Superior temporal gyrus (tissue), 1 donor: ENCODE data around the gene DTX2.
"Not testable (repeated sequence)": the region's sequence is repeated elsewhere in the genome, so short reads cannot be mapped to it uniquely, and the experiment has no call there.

Source experiments
- DNase-seq: peaks from one replicate; pipeline ENCODE4 v3.0.0-alpha.2; 2016; ENCODE audit errors: extremely low spot score

Gene DTX2

DNA sequence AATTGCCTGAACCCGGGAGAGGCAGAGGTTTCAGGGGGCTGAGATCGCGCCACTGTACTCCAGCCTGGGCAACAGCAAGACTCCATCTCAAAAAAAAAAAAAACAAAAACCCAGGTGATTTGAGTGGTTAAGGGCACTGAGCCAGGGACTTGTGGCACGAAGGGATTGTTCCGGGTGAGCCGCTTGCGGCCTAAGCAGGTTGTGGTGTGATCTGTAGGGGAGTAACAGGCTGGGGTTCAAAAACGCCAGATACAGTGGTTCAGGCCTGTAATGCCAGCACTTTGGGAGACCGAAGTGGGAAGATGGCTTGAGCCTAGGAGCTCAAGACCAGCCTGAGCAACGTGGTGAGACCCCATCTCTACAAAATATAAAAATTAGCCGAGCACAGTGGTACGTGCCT lies 17.7 kb upstream of the DTX2 start:
- DNase-seq, result not testable (repeated sequence)

DNA sequence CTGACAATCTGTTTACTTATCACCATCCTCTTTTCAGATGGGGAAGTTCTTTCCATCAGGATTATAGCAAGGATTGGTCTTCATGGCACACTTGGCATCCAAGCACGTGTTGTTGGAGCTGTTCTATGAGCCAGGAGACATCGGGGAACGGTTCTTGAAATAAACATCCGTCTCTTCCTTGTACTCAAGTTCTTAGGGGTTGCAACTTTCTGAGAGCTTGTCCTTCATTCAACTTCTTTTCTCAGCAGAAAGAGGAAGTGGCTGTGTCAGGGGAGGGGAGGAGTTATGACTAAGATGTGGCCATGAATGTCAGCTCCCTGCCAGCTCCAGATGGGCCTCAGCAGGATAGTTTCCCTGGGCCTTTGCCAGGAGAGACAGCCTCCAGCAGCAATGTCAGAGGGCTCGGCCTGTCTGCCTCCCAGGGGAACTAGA lies 15.9 kb upstream of the DTX2 start:
- not testable (repeated sequence) for DNase-seq

DNA sequence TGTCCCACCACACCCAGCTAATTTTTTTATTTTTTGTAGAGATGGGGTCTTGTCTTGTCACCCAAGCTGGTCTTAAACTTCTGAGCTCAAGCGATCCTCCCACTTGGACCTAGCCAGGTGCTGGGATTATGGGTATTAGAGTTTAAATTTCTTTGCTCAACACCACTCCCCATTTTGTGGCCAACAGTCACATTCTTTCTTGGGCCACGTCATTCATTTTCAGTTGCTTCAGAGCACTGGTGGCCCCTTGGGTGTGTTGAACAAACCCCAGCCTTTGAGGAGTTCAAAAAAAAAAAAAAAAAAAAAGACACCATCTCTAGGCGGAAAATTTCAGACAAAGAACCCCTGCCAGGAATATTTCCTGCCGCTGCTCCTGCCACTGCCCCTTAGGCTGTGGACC lies 4.5 kb upstream of the DTX2 start:
- not testable (repeated sequence) for DNase-seq

DNA sequence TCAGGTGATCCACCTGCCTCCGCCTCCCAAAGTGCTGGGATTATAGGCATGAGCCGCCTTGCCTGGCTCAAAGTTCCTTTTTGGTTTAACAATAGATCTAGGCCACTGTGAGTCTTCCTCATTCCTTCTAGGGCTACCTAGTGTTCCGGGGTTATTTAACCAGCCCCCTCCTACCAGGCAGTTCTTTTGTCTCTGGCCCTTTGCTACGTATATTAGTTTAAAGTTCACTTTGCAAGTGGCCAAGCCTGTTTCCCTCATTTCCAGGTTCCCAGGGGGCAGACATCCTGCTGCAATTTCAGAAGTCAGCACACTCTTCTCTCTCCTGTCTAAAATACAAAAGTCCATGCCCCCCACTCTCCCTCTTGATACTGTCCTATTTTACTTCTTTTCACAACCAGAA lies 3.0 kb upstream of the DTX2 start:
- not testable (repeated sequence) for DNase-seq

DNA sequence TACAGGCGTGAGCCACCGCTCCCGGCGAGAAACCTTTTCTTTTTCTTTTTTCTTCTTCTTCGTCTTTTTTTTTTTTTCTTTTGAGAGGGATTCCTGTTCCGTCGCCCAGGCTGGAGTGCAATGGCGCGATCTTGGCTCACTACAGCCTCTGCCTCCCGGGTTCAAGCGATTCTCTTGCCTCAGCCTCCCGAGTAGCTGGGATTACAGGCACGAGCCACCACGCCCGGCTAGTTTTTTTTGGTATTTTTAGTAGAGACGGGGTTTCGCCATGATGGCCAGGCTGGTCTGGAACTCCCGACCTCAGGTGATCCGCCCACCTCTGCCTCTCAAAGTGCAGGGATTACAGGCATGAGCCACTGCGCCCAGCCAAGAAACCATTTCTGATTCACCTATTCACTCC lies 742 bp upstream of the DTX2 start:
- DNase-seq, result not testable (repeated sequence)

DNA sequence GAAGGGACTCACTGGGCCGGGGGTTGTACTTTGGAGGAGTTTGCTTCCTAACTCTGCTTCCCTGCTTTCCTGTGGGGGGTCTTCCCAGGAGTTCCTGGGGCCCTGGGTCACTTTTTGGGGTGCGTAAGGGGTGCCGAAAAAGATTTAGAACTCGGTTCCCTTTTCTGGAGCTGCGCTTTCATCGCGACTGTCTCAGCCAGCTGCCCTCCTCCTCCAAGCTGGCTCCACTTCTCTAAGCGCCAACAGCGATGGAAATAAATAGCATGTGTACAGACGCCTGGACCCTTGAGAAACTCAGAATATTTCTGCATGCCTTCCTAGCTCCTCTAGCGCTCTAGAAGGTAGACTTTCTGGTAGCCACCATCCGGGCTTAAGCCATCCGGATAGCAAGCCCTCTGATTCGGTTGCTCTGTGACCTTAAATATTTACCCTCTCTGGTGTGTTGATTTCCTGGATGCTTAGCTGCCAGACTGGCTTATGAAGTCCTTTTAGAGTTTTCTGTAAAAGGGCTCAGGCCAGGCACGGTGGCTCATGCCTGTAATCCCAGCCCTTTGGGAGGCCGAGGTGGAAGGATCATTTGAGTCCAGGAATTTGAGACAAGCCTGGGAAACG lies 868 bp downstream of the DTX2 start:
- DNase-seq, result not testable (repeated sequence)

DNA sequence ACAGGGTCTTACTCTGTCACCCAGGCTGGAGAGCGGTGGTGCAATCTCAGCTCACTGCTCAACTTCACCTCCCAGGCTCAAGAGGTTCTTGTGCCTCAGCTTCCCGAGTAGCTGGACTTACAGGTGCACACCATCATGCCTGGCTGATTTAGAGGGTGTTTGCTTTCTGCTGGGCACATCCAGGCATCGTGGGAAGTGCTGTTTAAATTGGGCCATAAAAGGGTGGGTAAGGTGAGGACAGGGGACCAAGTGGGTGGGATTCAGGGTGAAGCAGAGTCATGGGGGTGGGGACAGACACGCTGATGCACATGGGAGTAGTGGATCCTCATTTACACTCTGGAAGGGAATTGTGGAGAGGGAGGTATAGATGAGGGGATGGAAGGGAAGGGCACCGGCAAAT lies 3.5 kb downstream of the DTX2 start:
- DNase-seq, result not testable (repeated sequence)

DNA sequence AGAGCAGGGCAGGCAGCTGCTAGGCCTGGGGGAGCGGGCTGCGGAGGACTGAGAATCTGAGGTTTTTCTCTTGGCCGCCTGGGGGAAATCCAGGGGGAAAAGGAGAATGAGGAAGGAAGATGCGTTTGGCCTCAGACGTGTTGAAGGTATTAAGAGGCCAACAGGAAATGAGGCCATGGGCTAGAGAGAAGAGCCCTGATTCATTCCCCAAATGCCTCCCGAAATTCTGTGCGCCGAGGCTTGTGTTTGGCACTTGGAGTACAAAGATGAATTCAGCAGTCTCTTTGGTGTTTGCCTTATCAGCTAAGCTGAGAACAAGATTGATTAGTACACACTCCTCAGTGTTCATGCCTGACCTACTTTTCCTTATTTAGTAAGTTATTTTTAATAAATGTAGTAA lies 4.4 kb downstream of the DTX2 start:
- not testable (repeated sequence) for DNase-seq

DNA sequence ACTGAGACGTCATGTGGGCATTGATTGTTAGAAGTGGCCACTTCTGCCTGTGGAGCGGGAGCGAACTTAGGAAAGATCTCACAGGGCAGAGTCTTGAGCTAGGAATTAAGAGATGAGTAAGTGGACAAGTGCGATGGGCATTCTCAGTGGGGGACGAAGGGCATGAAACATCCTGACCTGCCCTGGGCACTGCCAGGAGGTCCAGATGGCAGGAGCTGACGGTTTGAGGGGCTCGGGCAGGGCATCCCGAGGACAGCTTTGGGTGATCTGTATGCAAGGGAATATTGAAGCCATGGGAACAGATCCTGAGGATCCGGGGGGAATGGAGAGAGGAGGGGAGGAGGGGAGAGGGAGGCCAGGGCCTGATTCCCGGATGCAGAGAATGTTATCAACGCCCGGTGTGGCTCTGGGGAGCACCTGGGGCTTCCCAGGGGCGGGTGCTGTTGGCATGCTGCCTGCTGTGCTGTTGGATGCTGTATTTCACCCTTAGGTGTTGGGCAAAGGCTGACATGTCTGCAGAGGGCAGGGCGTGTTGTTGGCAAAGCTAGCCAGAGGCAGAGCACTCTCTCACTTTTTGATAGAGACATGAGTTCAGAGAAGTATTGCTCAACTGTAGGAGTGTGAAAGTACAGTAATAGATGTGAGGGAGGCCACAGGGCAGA lies 6.4 kb downstream of the DTX2 start:
- not testable (repeated sequence) for DNase-seq

DNA sequence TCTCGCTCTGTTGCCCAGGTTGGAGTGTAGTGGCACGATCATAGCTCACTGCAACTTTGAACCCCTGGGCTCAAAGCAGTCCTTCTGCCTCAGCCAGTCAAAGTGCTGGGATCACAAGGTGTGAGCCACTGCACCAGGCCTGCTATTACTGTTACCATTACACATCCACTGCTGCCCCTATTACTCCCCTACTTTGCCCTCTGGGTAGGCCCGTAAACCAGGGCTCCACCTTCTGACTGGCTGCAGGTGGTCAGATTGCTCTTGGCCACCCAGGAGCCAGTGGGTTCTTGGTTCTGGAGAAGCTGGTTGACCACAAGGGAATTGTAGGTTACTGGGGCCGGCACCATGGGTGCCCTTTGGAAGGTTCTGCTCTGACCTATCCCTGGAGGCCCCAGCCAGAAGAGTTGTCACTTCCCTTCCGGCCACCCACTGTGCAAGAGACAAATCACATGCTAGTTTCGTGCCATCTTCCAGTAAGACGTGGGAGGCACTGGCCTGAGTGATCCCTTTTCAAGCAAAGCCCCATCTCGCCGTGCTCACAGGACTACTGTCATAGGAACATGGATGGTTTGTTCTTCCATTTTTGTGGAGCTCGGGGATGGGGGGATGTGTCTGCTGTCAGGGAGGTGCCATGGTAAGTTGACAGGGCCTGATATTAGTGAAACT lies 10.2 kb downstream of the DTX2 start:
- not testable (repeated sequence) for DNase-seq

DNA sequence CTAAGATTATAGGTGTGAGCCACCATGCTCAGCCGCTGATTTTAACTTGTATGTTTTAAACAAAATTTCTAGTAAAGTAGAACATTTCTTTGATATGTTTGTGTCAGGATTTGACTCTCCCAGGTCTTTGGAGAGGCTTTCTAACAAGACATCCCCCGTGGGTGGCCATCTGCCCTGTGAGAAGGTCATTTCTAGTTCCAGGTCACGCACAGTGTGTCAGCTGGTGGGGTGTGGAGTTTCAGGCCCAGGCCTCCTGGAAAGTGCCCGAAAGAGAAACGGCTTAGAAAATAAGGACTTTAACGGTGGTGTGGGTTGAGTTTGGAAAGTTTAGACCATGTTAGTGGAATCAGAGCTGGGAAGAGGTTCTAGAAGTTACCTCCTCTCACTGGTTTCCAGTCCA lies 11.6 kb downstream of the DTX2 start:
- DNase-seq, result not testable (repeated sequence)

DNA sequence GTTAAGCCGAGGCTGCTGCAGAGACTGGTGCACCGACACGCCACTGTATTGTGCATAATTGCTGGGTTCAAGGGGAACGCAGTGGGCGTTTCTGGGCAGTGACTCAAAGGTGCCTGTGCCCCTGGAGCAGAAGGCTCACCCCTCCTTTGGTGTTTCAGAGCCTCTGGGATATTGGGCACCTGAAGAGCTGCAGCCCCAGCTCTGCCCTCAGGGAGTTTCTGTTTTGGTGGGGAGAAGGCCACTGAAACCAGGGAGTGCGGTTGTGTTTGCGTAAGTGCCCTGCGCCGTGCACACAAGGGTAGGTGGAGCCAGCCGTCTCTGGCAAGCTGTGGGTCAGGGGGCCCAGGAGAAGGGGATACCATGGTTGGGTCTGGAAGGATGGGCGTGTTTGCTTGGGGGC lies 14.8 kb downstream of the DTX2 start:
- not testable (repeated sequence) for DNase-seq

DNA sequence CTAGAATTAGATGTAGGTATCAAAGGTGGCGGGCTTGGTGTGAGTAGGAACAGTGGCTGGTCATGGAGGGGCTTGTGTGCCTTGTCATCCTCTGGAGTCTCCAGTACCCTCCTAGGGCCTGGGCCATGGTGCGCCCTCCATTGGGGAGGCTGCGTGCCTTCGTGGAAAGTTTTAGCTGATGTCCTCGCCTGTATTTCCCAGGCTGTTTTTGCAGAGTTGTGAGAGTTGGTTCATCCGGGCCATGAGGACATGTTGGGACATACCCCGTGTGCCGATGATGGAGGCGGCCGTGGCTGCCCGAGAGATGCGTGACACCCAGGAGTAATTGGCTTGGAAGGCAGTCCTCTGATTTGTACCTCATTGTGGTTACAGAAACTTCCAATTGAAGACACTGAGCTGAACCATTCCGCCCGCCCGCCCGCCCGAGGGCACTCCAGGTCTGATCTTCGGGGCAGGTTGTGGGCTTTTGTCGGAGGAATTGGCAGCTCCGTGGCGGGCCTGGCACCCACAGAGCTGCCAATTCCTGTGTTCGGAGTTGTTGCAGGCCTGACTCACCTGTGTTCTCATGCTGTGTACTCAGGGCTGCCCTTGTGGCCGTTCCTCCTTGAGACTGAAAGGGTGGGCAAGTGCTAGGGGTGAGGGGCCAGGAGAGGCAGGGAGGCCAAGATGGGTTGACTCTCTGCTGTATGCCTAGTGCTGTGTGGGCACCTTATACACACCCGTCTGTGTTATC lies 15.4 kb downstream of the DTX2 start:
- DNase-seq, result not testable (repeated sequence)

DNA sequence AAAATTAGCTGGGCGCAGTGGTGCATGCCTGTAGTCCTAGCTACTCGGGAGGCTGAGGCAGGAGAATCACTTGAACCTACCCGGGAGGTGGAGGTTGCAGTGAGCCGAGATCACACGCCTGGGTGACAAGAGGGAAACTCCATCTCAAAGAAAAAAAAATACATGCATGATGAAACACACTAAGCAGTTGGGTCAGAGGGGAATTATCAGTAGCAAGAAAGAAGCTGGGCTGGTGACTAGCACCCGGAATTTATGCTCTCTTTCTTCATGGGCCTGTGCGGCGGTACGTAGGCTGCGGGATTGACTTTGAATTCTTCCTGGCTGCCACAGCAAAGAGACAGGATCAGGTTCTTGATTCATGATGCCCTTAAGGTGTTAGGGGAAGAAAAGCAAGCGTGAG lies 18.1 kb downstream of the DTX2 start:
- not testable (repeated sequence) for DNase-seq

DNA sequence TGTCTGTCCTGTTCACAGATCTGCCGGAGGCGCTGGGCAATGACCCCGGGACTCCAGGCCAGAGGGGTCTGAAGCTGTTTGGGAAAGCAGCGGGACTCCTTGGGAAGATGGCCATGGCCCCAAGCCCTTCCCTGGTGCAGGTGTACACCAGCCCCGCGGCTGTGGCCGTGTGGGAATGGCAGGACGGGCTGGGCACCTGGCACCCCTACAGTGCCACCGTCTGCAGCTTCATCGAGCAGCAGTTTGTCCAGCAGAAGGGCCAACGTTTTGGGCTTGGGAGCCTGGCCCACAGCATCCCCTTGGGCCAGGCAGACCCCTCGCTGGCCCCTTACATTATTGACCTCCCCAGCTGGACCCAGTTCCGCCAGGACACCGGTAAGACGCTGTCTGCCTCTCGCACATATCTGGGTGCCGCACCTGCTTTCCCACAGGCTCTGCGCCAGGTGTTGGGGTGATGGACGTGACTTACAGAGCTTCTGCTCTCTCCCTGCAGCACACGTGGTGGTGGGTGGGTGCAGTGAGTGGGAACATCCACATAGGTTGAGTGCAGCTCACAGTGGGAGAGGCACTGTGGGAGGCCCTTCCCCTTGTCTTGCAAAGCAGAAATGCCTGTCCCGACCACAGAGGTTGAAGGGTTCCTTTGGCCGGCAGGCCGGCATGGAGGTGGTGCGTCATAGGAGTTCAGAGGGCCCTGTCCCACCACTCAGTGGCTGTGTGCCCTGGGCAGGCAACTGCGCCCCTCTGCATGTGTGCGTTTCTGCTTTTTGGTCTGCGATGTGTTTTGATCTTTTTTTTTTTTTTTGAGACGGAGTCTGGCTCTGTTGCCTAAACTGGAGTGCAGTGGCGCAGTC lies 19.1 kb downstream of the DTX2 start:
- not testable (repeated sequence) for DNase-seq

DNA sequence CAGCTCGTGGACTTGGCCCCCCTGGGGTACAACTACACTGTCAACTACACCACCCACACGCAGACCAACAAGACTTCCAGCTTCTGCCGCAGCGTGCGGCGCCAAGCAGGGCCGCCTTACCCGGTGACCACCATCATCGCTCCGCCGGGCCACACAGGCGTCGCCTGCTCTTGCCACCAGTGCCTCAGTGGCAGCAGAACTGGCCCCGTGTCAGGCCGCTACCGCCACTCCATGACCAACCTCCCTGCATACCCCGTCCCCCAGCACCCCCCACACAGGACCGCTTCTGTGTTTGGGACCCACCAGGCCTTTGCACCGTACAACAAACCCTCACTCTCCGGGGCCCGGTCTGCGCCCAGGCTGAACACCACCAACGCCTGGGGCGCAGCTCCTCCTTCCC lies 21.2 kb downstream of the DTX2 start:
- not testable (repeated sequence) for DNase-seq

DNA sequence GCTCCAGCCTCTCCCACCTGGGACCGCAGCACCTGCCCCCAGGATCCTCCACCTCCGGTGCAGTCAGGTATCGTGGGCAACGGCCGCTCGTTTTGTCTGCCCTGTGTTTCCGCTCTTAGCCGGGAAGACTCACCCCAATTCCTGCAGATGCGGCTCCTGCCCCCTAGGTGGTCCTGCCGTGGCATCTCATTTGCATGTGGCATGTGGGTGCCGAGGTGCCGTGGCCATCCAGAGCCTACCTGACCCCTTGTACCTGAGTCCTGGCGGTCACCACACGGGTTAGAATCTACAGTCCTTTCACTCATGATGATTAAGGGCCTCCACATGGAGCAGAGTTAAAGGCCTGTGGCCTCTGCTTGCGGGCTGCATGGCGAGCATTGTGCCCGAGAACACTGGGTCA lies 21.6 kb downstream of the DTX2 start:
- DNase-seq, result not testable (repeated sequence)

DNA sequence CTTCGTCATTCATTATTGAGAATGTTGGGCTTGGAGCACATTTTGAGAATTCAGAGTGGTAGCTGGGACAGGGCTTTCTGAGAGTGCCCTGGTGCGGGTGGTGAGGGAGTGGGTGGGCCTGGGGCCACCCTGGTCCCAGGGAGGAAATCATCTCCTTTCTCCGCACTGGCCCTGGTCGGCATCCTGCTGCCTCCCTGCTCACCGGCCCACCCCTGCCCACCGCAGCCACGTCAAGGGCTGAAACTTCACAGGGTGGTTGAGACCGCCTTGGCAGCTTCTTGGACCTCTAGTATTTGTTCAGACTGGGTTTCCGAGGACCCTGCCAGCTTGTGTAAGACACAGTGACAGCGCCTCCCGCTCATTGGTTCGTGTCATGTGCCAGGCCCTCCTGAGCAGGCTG lies 22.9 kb downstream of the DTX2 start:
- DNase-seq, result not testable (repeated sequence)

DNA sequence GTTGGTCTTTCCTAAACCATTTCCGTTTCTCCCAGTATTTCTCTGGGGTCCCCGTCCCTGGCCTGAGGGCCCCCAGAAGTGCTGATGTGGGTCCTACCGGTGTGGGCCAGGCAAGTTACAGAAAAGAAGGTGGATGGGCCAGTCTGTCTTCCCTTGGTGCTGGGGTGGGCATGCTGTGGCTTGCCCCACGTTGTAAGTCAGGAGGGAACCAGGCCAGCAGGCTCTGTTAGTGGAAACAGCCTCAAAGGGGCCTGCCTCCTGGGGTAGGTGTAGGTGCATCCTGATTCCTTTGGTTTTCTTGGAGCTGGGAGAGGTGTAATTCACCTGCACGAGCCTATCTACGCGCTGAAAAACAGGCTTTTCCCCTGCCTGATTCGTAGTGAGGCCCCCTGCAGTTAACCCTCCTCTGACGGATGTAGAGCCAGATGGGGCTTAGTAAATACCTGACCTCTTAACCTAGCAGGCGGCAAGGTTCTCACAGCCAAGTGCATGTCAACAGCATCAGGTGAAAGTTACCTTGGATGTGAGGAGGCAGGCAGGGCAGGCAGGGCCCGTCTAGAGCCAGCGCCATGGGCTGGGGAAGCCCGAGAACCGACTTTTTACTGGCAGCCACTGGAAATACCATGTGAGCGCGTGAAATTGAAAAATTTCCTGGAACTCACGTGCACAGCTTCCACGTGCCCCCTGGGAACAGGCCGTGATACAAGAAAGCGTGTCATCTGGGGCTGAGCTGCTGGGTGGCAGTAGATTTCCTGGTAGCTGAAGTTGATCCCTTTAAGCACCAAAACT lies 24.5 kb downstream of the DTX2 start:
- DNase-seq, result not testable (repeated sequence)

DNA sequence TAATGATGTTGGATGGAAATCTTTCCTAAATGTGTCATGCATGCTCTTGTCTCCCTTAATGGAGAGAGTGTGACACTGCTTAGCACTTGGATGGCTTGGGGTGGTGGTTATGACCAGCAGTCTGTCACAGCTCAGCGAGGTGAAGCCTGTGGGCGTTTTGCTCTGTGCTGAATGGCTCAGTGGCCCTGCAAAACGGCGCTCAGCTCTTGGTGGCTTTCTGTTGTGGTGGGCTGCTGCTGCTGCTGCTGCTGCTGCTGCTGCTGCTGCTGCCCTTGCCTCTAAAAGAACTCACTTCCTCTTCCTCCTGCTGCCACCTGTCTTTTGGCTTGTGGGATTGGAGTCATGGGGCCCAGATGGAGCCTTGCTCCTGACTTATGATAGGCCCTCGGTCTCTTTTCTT lies 25.1 kb downstream of the DTX2 start:
- not testable (repeated sequence) for DNase-seq

DNA sequence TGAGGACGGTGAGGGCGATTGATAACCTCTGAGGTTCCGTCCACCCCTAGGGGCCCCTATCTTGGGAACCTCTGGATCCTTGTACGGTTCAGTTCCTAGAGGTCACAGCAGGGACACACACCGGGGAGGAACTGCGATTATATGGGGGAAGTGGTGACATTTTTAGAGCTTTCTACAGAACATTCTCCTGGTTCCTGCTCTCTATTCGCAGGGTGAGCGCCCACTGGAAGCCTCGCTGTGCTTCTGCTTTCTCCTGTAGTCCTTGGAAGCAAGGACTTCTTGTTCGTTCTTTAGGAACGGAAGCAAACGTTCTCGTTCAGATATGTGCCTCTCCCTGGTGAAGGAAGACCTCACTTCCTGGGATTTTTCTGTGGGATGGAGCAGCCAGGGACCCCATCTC lies 26.5 kb downstream of the DTX2 start:
- DNase-seq, result not testable (repeated sequence)
